NCI-H345 treated with DMSO at 0.1 percent for 48 hours (cell line): Measurements from ENCODE around the gene FOSL2.

ENCODE experiments used
- DNase-seq: peaks from one replicate; lab custom pipeline; 2025; ENCODE audit not compliant: unreplicated experiment; lab: John Stamatoyannopoulos, UW

FOSL2 gene

DNA sequence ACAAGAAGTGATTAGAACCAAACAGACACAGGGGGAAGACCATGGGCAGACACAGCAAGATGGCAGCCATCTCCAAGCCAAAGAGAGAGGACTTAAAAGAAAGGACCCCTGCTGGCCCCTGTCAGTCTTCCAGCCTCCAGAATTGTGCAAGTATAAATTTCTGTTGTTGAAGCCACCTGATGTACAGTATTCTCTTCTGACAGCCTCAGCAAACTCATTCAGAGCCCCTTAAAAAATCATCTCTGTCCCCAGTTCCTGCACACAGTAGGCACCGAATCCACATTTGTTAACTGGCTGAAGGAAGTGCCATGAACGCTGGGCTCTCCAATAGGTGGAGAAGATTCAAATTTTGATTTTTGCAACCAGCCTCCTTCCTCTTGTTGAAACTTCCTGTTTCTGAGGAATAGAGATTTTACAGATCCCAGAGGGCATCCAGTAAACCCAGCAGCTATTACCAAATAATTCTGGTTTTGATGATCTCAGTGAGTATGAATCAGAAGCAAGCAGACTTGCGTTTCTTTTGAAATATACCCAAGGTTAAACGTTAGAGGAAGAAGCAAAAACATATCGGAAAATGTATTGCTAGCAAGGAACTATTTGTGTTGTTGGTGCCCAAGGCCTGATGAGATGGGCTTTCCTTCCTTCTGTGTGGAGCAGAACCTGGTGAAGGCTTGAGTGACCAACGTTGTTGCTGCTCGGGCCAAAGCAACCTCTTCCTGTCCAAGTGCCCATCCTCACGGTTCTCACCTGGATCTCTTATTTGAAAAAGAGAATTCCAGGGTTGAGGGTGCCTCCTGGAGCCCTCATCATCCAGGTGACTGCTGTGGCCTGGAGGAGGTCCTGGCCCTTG is 55.5 kb downstream of the FOSL2 start:
- DNase-seq, result no peak

GRCh38 chr2:28448793-28449100 is 56.1 kb downstream of the FOSL2 start:
- DNase-seq, result no peak

GRCh38 chr2:28449126-28449487 is 56.4 kb downstream of the FOSL2 start:
- DNase-seq, result no peak

DNA sequence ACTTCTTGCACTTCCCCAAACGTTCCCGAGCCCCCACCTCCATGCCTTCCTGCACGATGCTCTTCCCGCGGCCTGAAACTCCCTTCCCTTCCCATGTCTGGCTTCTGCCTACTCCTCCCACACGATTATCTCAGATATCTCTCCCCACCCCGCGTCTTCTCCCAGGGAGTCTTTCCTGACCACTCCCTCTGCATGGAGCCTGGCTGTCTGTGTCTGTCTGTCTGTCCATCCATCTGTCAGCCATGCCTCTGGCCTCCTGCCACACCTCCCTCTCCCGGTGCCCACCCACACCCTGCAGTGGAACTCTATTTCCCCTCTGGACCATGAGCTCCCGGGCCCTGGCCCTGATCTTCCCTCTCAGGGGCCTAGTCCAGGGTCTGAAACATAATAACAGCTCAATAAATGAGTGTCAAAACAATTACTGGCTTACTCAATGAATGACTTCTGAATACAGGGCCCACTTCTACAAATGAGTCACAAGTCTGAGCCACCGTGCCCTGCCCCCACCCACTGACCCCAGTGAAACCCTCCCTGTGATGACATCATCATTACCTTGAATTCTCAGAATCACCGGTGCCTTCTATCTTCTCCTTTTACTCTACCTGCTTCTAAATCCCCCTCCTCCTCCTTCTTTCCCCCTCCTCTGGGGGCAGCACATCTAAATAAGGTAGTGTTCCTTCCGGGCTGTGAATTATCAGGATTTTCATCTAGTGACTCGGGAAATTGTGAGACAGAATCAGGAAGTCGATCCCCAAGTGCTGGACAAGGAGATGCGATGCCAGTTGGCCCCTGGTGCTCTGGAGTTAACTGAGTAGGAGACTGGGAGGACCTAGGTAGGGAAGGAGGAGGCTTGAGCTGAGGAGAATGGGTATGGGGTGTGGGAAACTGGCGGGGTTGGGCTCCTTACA is 57.1 kb downstream of the FOSL2 start:
- DNase-seq, result no peak

DNA sequence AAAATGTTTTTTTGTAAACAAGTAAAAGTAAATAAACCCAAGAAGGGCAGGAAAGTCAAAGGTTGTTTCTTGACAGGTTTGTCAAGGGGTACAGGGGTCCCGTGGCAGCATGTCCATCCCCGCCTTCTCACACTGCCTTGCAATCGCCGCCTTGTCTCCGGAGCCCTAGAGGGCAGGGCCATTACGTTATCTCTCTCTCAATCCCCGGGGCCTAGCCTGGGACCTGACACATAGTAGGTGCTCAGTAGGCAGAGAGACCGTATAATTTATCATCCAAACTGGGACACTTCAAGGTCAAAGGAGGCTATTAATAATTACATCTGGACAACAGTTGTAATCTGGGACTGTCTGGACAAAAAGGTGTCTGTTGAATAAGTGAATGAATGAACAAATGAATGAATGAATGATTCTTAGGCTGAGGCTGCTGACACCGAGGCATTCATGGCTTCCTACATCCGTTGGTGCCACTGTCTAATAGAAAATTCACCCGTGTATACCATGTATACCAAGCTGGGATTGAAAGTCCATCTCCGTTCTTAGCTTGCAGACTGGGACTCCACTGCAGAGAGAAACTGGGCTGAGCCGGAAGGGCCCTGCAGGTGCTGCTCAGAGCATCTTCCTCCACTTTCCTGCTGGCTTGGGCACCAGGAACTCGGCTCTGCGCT is 58.4 kb downstream of the FOSL2 start:
- no peak for DNase-seq

DNA sequence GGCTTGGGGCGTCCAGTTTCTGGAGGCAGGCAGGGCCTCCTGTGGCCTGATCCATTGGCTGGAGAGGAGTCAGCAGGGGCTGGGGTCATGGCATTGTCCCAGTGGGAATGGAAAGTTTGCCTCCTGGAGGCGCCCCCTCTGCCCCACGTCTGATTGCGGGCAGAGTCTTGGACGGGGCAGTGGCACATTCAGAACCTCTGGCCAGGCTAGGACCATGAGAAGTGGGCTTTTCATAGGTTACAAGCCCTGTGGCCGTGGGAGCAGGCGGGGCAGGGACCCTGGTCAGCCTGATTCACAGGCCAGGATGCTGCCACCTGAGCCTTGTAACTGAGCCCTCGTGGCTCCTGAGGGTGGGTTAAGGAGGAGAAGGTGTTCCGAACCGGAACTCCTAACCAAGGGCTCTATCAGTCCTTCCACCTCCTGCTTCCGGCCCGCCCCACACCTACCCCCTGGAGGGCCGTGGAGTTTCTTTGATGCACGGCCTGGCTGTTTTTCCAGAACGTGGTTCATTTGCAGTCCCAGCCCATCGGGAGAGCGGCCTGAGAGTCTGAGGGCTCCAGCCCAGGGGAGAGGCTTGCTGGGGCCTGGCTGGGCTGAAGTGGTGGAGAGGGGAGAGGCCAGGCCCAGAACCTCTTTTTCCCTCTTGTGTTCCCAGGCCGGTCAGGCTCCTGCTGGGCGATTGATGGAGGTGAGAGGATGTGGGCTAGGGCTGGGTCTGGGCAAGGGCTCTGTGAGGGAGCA is 59.3 kb downstream of the FOSL2 start:
- DNase-seq, result no peak

DNA sequence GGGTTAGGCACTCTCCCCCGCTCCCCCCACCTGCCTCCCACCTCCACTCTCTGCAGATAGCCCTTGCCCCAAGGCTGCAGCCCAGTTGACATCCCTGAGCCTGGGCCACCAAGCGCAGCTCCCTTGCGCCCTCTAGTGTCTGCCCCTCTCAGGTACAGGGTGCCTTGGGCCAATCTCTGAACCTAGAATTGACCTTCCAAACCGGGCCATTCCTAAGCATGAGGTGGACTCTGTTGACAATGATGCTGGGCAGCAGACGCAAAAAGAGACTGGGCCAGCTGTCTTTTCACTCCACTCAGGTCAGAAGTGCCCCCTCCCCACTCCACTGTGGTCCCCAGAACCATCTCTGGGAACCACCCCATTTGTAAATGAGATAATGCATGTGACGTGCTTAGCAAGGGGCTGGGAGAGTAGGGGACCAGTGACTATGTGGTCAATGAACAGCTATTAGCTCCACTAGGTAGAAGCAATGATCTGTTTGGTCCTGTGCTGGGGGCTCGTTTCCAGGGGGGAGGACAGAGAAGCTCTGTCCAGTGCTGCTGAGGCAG is 60.0 kb downstream of the FOSL2 start:
- peak; percentile 27 for DNase-seq

GRCh38 chr2:28453396-28453795 is 60.7 kb downstream of the FOSL2 start:
- no peak for DNase-seq

DNA sequence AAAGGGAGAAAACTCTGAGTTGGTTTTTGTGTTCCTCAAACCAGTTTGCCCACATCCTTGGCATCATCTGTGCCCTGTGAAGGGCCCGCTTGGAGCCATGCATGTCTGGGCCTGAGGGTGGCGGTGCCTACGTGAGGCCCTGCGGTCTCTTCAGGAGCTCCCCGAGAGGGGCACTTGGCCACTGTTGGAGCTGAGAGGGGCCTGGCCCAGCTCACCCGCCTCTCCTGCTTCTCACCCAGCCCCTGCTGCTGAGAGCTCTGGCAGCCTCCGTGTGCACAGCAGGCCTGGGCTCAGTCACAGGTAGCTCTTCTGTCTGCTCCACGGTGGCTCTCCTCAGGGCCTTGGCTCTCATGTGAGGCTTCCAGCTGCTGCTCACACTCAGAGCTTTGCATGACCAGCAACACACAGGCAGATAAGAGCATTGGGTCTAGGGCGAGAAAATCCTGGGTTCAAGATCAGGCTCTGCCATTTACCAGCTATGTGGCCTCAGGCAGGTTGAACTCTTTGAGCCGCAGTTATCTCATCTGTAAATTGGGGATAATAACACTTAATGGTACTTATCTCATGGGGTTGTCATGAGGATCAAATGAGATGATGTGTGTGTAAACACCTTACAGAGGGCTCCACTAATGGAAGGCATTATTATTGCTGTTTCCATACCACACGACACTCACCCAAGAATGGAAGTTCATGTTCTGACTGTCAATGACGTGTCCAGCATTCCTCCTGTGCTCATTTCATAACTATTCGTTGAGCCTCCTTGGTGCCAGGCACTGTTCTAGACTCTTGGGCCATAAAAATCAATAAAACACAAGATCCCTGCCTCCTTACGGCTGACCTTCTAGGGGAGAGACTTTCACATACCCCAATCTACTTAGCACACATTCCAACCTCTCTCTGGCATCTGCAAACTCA is 61.6 kb downstream of the FOSL2 start:
- no peak for DNase-seq

- DNase-seq, result no peak
Observed at GRCh38 chr2:28457237-28457636, 64.6 kb downstream of the FOSL2 start.

- DNase-seq, result no peak
Observed at GRCh38 chr2:28461056-28461455, 68.4 kb downstream of the FOSL2 start.

GRCh38 chr2:28462122-28462521 is 69.5 kb downstream of the FOSL2 start:
- DNase-seq, result no peak

DNA sequence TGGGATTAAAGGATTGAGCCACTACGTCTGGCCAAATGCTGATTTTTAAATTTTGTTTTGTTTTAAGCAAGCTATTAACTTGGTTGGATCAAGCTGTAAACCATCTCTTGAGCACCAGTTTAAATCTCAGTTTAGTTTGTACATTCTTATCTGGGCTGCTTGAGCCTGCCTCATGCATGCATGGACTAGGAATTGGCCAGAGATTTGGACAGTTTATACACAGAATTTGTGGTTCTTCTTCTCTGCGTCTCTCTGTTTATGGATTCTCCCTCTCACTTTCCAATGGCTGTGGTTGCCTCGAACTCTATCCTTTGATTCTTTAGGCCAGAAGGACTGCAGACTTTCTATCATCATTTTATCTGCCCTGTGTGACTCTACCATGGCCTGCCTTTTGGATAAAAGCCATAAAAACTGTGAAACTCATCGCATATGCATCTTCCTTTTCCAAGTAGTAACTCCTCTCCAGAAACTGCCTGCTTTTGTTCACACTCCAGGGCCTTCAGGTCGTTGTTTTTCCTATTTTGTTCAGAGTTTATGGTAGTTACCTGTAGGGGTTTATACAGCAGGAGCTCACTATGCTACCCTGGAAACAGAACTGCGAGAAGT is 70.7 kb downstream of the FOSL2 start:
- DNase-seq, result no peak

DNA sequence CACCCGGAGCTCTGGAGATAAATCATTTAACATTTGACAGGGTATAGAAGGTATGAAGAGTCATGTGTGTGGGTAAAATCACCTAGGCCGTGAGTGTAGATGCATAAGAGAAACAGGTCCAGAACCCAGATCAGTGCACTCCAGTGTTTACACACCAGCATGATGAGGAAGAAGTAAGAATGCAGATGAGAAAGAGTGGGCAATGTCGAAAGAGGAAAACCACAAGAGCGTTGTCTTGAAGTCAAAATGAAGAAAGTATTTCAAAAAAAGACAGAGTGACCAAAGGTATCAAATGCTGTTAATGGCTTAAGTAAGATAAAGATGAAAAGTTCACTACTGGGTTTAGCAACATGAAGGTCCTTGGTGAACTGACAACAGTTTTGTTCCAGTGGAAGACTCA is 71.2 kb downstream of the FOSL2 start:
- DNase-seq, result no peak

- DNase-seq, result no peak
Observed at GRCh38 chr2:28465148-28465885, 72.7 kb downstream of the FOSL2 start.
